CD4-positive, alpha-beta T cell treated with Interleukin-2 at 100 ng/mL for 4 hours (primary cell): ENCODE data around the gene AKNA.

Experiments
- DNase-seq: peaks from one replicate; pipeline ENCODE4 v3.0.0-alpha.2; 2020; ENCODE audit warnings: low spot score

AKNA gene

DNA sequence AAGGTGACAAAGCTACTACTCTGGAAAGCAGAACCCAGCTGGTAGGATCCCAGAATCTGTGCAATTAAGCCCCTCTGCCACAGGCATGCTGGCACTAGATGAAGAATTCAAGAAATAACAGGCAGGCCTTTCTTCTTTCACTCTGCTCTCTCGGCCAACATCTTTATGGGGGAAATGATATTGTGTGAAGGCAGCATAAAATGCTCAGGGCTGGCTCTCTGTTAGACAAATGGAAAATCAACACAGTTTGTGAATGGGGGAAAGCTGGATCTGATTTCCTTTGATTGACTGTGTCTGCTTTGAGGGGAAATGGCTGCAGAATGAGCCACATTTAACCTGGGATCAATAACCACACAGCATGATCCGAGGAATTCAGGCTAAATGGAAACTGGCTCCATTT lies 29.1 kb upstream of the AKNA start:
- no peak for DNase-seq

DNA sequence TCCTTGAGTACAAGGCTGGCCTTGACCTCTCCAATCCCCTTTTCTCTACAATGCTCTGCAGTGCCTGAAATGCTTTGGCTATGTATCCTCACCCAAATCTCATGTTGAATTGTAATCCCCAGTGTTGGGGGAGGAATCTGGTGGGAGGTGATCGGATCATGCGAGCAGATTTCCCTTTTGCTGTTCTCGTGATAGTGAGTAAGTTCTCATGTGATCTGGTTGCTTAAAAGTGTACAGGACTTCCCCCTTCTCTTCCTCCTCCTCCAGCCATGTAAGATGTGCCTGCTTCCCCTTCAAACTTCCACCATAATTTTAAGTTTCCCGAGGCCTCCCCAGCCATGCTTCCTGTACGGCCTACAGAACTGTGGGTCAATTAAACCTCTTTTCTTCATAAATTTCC lies 28.5 kb upstream of the AKNA start:
- DNase-seq: no peak

DNA sequence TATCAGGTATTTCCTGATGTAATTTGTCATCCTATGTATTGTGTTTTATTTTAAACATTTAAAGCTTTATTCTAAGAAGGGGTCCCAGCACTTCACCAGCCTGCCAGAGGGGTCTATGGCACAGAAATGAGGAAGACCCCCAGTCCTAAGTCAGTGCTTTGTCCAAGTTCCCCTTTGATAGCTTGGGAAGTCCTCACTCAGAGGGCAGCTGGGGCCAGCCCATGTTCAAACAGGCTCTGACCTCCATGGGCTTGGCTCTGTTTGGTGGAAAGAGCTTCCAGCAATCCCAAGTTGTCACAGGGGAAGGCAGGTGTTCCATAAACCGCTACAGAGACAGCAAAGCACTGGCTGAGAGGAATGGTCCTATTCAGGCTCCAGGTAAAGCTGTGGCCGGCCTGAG lies 26.6 kb upstream of the AKNA start:
- no peak for DNase-seq

DNA sequence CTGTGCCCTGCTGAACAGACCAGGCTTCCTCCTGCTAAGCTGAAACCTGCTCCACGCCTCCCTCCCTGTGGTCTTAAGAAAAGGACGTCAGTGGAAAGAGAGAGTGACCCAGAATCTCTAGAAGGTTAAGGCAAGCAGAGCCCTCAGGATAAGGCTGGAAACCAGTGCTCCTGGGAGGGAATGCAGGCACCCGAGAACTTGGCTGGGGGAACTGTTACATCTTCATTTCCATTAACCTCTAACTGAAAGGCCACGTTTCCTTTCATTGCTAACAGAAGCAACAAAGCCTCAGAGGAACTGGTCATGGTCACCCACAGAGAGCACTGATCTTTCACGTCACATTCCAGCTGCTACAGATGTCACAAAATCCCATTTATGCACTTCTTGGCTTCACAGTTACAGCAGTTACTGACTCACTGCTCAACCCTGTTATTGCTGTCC lies 26.1 kb upstream of the AKNA start:
- no peak for DNase-seq

DNA sequence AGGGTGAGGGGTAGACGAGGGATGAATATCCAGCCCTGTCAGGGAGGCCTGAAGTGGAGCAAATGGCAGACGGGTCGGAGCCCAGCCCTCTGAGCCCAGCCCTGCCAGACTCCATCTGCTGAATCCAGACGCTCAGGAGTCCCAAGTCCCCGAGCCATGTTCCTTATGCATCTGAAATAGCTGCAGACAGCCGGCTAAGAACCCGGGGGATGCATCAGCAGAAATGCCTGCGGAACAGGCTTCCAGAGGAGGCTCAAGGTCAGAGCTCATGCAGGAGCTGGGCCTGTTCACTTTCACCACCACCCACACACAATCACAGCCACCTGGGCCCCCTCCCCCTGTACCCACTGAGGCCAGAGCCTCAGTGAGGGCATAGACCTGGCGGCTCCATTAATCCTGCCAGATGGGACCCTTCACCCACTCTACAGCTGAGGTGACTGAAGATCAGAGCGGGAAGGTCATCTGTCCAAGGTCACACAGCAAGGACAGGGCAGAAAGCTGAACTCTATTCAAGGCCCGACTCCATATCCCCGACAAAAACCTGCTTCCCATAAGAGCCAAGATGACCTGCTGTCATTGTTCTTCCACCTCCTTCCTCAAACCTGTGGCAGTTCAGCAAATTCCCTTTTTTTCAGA lies 24.4 kb upstream of the AKNA start:
- DNase-seq: no peak

DNA sequence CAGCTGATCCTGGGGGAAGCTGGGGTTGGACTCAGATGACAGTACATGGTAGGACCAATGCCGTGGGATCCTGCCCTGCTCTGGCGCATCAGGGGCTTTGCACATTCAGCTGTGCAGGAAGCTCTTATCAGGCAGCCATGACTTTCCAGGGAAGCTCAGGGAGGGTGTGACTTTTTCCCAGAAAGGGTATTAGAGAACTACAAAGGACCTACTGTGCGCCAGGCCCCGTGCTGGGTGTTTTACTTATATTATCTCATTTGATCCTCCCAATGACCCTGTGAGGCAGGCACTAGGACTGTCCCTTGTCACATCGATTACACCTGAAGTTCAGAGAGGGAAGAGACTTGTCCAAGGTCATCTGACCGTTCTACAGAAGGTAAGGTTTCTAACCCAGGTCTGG lies 23.7 kb upstream of the AKNA start:
- no peak for DNase-seq

DNA sequence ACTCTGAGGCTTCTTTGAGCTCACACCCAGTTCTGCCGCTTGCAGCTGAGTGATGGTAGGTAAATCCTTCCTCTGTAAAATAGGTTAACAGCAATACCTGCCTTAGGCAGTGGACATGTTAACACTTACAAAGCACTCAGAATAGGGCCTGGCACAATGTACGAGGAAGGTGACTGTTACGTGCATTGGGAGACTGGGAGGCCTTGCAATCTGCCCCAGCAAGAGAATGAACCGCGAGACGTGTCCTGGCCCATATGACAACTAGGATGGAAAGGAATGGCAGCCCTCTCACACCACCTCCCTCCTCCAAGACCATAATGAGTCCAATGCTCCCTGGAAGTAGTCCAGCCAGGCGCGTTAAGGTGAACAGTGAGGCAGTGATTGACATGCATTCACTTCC lies 23.1 kb upstream of the AKNA start:
- no peak for DNase-seq

DNA sequence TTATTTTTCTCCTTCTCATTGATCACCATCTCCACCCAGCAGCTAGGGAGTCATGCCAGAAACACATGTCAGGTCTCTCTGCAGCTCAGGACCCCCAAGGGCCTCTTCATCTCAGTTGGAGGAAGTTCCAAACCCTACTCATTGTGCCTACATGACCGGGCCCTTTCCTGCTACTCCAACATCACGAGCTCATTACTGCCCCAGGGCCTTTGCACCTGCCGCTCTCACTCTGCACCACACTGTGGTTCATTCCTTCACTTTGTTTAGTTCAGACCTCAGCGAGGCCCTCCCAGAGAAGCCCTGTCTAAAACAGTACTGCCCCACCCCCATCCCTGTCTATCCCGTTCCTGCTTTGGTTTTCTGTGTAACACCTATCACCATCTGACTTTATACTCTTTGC lies 22.1 kb upstream of the AKNA start:
- DNase-seq: no peak

DNA sequence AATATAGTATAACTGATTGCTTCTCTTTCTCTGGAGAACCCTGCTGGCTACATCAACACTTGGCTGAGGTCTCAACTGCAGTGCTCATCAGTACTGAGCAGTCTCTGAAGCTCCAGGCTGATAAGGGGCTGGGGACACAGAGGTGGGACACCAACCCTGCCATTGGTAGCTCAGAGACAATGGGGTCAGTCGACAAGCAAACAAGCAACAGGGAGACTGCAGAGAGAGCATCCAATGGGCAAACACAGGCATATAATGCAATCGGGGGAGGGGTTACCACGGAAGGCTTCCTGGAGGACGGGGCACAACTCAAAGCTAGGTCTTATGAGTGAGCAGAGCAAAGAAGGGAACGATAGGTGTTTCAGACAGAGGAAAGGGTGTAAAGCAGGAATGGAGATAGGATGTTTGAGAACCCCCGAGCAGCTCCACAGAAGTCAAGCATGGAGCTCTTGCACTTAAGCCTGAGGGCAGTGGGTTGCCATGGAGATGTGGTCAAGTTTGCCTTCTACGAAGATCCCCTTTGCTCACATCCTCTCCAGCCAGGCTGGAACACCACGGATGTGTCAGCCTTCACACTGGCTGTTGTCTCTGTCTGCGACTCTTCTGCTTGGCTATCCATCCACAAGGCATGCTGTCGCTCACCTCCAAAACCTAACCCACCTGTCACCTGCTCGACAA lies 21.5 kb upstream of the AKNA start:
- DNase-seq: no peak

DNA sequence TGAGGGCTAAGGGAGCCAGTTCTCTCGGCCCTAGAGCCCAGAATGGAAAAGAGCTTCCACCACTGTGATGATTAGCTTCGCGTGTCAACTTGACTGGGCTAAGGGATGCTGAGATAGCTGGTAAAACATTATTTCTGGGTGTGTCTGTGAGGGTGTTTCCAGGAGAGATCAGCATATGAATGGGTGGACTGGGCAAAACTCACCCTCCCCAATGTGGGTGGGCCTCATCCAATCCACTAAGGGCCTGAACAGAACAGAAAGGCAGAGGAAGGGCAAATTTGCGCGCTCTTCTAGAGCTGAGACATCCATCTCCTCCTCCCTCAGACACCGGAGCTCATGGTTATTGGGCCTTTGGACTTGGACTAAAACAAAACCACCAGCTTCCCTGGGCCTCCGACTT lies 20.9 kb upstream of the AKNA start:
- no peak for DNase-seq

DNA sequence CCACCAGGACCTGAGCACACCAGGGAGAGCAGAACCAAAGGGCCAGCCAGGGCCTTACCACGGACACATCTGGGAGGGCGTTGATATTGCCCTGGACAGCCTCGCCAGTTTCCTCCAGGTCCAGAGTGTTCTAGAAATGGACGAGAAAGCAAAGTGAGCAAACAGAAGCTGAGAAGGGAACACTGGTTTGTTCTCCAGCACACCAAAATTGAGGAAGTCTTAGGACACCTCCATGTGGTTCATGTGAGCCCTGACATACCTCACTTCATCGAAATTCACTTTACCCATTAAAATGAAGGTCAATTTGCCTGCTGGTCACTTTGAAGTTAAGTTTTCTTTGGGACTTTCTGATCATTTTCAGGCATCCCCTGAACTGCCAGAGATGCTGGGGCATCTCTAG lies 20.1 kb upstream of the AKNA start:
- no peak for DNase-seq

DNA sequence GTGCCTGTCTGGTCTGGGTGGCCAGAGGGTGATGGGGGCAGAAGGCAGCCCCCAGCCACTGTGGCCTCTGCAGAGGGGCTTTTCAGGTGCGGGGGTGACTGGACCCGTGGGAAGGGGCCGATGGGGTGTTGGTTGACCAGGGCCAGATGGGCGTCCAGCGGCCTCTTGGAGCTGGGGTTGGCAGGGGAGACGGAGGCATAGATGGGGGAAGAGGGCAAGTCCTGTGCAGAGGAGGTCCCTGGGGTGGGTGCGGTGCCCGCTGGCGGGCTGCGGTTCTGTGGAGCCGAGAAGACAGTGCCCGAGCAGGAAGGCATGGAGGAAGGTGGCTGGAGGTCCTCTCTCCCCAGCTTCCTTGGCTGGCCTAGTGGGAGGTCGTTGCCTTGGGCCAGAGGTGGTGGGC lies 18.7 kb upstream of the AKNA start:
- DNase-seq: no peak

DNA sequence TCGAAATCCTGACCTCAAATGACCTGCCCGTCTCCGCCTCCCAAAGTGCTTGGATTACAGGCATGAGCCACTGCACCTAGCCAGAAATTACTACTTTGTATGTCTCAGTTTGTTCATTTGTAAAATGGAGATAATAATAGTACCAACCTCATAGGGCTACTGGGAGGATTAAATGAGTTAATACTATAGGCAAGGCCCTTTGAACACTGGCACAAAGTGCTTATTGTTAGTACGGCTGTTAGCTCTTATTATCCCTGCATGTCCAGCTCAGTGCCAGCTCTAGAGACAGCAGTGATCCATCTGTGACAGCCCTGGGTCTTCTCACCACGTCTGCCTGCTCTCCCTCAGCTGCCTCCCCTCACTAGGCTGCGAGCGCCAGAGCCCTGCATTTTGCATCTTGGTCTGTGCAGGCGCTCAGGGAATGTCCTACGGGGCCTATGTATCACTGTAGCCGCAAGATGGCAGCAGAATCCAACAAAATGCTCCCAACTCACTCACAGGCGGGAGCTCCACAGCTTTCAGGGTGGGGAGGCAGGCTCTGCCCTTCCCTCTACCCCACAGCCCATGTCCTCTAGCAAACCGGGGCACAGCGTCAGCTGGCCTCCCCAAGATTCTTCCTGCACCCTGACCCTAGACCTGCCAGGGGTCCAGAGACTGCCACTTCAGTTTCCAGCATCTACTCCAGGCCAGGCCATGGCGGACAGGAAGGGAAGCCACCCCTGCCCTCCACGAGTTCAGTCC lies 17.7 kb upstream of the AKNA start:
- peak; percentile 85 for DNase-seq

DNA sequence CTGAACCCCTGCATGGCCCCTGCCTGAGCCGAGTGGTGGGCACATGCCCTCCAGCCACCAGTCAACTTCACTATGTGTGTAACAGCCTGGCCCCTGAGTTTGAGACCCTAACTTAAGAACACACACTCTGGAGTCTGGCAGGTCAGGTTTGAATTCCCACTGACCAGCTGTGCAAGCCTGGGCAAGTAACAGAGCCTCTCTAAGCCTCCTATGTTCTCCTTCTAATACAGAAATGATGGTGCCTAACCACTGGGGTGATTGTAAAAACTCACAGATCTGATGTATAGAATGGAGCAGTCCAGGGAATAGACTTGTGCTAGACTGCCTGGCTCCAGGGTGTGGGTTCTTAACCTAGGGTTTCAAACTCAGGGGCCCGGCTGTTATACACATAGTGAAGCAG lies 16.7 kb upstream of the AKNA start:
- DNase-seq: no peak

DNA sequence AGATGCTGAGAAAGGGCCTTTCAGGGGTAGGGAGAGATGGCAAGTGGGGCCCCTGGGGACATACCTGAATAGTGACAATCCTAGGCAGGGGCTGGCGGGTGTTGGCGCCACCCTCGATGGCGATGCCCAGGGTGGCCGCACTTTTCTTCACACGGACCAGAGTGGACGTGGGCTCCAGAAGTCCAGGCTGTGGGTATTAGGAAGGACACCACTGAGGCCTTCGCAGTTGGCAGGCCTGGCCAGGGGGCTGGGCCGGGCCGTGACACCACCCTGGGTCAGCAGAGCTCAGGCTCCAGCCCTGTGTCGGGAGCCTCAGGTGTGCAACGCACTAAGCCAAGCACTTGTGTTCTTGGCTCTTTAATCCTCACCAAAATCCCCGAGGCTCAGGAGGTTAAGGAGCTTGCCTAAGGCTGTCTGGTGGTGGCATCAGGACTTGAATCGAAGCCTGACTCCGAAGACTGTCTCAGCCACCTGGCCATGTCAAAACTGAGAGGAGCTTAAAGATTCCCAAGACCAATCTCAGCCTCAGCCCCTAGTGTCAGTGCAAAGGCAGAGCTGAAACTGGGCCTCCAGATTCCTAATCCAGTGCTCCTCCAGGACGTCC lies 15.5 kb upstream of the AKNA start:
- DNase-seq: no peak

DNA sequence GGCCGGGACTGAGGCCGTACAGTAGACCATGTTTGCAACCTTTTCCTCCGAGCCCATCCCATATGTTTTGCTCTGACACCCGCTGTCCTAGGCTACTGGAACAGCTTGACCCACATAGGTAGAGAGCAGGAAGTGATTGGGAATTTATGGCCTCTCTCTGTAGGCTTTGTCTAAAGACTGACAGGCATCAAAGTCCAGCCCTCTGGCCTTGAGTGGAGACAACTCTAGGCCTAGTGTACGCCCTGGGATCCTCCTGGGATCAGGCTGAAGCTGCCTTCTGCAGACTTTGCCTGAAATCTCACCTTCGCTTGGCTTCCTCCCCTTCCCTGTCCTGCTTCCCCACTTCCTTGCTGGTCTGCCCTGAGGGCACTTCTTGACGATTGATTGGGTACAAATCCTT lies 13.6 kb upstream of the AKNA start:
- no peak for DNase-seq

DNA sequence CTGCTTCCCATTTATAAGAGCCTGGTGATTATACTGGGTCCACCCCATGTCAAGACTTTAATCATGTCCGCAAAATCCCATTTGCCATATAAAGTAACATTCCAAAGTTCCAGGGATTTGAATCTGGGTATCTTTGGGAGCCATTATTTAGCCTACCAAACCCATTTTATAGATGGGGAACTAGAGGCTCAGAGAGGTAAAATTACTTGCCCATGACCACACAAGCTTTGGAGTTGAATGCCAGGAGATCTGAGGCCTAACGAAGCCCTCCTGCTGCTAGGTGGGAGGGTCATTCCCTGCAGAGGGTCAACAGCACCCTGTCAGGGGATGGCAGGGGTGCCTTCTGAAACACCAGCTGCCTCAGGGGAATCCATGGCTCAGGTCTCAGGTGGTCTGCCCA lies 13.0 kb upstream of the AKNA start:
- no peak for DNase-seq

DNA sequence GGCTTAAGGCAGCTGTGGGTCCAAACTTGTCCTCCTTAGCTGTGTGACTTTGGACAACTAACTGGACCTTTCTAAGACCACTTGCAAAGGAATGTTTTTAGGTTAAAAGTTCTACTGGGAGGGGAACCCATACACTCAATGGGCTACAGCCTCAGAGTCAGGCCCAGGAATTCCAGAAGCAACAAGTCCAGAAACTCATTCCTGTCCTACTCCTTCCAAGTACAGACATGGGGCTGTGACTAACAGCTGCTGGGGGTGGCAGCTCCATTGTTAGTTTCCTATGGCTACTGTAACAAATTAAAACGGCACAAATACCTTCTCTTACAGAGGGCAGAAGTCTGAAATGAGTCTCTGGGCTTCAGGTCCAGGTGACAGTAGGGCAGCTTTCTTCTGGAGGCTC lies 12.4 kb upstream of the AKNA start:
- DNase-seq: no peak

DNA sequence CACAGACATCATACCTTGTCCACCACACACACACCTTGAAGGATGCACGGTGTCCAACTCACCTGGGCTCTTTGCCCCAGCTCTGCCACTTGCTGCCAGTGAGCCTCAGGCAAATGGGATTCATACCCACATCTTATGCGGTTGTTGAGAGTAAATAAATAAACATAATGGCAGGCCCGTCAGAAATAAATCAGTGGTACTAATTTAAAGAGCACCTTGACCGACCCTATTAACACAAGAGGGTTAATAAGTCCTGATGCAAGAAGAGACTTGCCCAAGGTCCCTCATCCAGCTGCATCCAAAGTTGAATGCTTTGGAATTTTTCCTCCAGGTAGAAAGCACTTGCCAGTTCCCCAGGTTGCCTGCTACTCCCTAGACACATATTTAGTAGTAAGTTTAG lies 11.6 kb upstream of the AKNA start:
- DNase-seq: no peak

DNA sequence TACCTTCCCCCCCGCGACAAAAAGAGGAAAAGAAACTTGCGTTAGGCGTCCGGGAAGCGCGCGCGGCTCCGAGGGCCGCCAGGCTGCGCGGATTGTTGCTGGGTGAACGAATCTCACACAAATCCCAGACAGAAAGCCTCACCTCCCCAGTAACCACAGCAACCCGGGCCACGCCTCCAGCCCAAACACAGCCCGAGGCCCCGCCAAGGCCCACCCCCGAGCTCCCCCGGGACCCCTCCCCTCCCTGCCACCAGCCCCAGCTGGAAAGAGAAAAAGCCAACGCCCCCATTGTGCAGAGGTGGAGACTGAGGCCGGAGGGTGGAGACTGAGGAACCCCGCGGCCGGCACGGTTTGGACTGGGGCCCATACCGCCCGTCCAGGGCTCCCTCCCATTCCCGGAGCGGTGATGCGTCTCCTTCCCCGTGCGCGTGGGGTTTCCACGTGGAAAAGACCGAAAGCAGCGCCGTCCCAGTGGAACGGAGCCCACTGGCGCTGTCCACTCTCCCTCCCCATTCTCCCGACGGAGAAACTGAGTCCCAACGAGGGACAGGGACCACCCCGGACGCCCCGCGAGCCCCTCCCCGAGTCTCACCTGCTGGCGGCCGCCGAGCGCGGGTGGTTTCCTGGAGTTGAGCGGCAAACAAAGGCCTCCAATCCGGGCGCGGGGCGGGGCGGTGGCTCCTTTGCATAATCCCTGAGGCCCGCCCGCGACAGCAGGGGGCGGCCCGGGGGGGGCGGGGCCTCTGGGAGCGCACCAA lies 10.2 kb upstream of the AKNA start:
- DNase-seq: peak; percentile 94

DNA sequence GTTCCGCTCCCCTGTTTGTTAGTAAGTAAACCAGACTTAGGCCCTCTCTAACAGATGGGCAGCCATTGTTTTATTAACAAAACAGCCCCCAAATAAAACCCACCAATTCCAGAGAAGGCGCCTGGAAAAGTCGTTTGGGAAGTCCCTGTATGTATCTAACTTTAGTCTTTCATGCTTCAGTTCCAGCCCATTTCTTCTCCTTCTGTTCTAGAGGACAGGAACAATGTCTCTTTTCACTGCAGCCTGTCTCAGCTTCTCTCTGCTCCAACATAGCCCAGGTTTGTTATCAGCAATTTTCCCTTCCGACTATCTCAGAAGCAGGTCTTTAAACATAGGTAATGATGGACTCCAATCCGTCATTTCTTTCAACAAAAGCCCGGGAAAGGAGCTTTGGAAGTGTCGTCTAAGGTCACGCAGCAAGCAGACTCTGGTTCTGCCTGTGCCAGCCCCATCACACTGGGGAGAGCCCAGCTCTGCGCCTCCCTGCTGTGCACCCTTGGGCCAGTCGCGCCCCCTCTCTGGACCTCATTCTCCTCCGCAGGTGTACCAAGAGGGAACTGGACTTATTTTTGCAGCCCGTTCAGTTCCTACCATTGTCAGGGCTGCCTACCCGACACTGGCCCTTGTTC lies 9.6 kb upstream of the AKNA start:
- DNase-seq: no peak
